Gastroesophageal sphincter (tissue), 4 donors: ENCODE results near the gene PDZD7. TPM values are rescaled to one million over a fixed set of nuclear protein-coding genes. Genes with fewer than 3 reads are reported as not detected.

ENCODE experiments used
- ATAC-seq: fragments of 150-250 bp; one replicate; pipeline ENCODE4 v1.9.1; 2016; ENCODE audit warnings: mild to moderate bottlenecking, moderate library complexity
- H3K27ac ChIP-seq, 4 donors: fragments of 200-600 bp; sonication (generic) in 3 of 4; 1 replicate in 3 of 4; 2 replicates in 1 of 4; pipeline ENCODE4 v1.5.1; 2016 to 2019
- H3K27me3 ChIP-seq: fragments of 200-600 bp; sonication (generic); one replicate; pipeline ENCODE4 v1.5.1; 2019
- H3K36me3 ChIP-seq, 2 donors: fragments of 200-600 bp; sonication (generic); one replicate each; pipeline ENCODE4 v1.5.1; 2019; ENCODE audit warnings: control low read depth in 1 of 2
- H3K4me1 ChIP-seq, 3 donors: fragments of 200-600 bp; sonication (generic); 1 replicate in 2 of 3; 2 replicates in 1 of 3; pipeline ENCODE4 v1.5.1; 2016 to 2019; ENCODE audit warnings: control low read depth in 2 of 3
- H3K4me3 ChIP-seq, 2 donors: fragments of 200-600 bp; sonication (generic); one replicate each; pipeline ENCODE4 v1.5.1; 2019; ENCODE audit warnings: mild to moderate bottlenecking in 1 of 2, moderate library complexity in 1 of 2
- H3K9me3 ChIP-seq, 3 donors: fragments of 200-600 bp; sonication (generic); one replicate each; pipeline ENCODE4 v1.5.1; 2017 to 2019; ENCODE audit warnings: control low read depth in 2 of 3
- CTCF ChIP-seq, 4 experiments: fragments of 200-600 bp in 2 of 4; fragments of 450-650 bp in 2 of 4; sonication (generic) in 1 of 4; IDR thresholded peaks; one replicate each; pipeline ENCODE4 v1.5.1; 2017 to 2019; ENCODE audit warnings: antibody characterized with exemption in 4 of 4, mild to moderate bottlenecking in 2 of 4, moderate library complexity in 2 of 4
- EP300 ChIP-seq: sonication (generic); formaldehyde crosslinking; IDR thresholded peaks from one replicate; pipeline ENCODE4 v1.6.1; 2017; ENCODE audit warnings: antibody characterized with exemption, mild to moderate bottlenecking
- POLR2A ChIP-seq, 2 donors: fragments of 450-650 bp; IDR thresholded peaks; one replicate each; pipeline ENCODE4 v1.6.1; 2017; ENCODE audit warnings: antibody characterized with exemption in 2 of 2, mild to moderate bottlenecking in 2 of 2, moderate library complexity in 1 of 2
- POLR2AphosphoS5 ChIP-seq: sonication (generic); formaldehyde crosslinking; IDR thresholded peaks from one replicate; pipeline ENCODE4 v1.6.1; 2017; ENCODE audit warnings: antibody characterized with exemption
- WGBS, 2 donors: methylation state at CpG; one replicate each; pipeline ENCODE4 v1.1.5; 2018; ENCODE audit warnings: low coverage in 1 of 2; 5-methylcytosine and 5-hydroxymethylcytosine counted together
- total RNA-seq, 4 donors: library from RNA; depleted of rRNA; stranded (reverse); fragments of >200 nt; gene quantifications; one replicate each; pipeline ENCODE4 v1.1.0, GENCODE V29; 2016

Gene PDZD7
- under 1 TPM in 3 of 4 donors, not detected in 1; 0.31 to 0.54 (median 0.39) TPM for total RNA-seq

GRCh38 chr10:101031128-101031795 is at the start of gene PDZD7, which contains the start of gene SFXN3:
PDZD7 (minus strand) TSS chr10:101031129; CDS start chr10:101030219, 910 bp downstream.
SFXN3 (plus strand) TSS chr10:101031234; CDS start chr10:101034695, 3,461 bp downstream.
- Histone ChIP-seq H3K36me3 (peaks cover 0 to 18% of the 10 kb centered on the region in 2 donors), H3K9me3 (no peaks in the 10 kb centered on the region), H3K27me3 (no peaks in the 10 kb centered on the region), H3K4me1 (peaks cover 0 to 28% (median 12%) of the 10 kb centered on the region in 3 donors), H3K4me3 (peak within 1 kb of the TSS; percentile 60 to 76), H3K27ac (peak within 1 kb of the TSS; percentile 86 to 98 (median 92))
- TF ChIP-seq POLR2A (IDR thresholded peaks at IDR 0.05) (peak; percentile 42 to 62), POLR2AphosphoS5 (peak; percentile 50), EP300 (no peak), CTCF (IDR thresholded peaks at IDR 0.05) (no peak)
- ATAC-seq = peak; percentile 93
- WGBS, 2 donors = 0% methylated on average over 2 to 13 of the region's 38 CpGs

- no peak for ATAC-seq
- no peak for TF ChIP-seq EP300
- TF ChIP-seq CTCF (IDR thresholded peaks at IDR 0.05) = no peak
- no peak for TF ChIP-seq POLR2AphosphoS5
- no peak for TF ChIP-seq POLR2A (IDR thresholded peaks at IDR 0.05)
- Histone ChIP-seq H3K27ac (no peak overlapping the region), H3K4me1 (no peaks in the 10 kb centered on the region), H3K27me3 (peaks cover 95% of the 10 kb centered on the region), H3K4me3 (no peak overlapping the region), H3K36me3 (no peaks in the 10 kb centered on the region), H3K9me3 (no peaks in the 10 kb centered on the region)
- no CpG with 5 or more reads among the region's 1 CpG for WGBS, 2 donors
Measured at GRCh38 chr10:101079874-101080273, 48.9 kb upstream of the PDZD7 start.

GRCh38 chr10:101076630-101077029 is 45.7 kb upstream of the PDZD7 start:
- TF ChIP-seq CTCF (IDR thresholded peaks at IDR 0.05) = no peak
- TF ChIP-seq POLR2AphosphoS5 = no peak
- no peak for TF ChIP-seq EP300
- TF ChIP-seq POLR2A (IDR thresholded peaks at IDR 0.05) = no peak
- Histone ChIP-seq H3K27me3 (peaks cover 96% of the 10 kb centered on the region), H3K27ac (no peak overlapping the region), H3K36me3 (no peaks in the 10 kb centered on the region), H3K9me3 (no peaks in the 10 kb centered on the region), H3K4me1 (no peaks in the 10 kb centered on the region), H3K4me3 (no peak overlapping the region)
- WGBS, 2 donors = 68% methylated on average over 5 of the region's 5 CpGs; no CpG with 5 or more reads in 1 of the 2 donors
- ATAC-seq = no peak

- no peaks in the 10 kb centered on the region for H3K4me1 ChIP-seq
- H3K4me3 ChIP-seq = no peak overlapping the region
- WGBS, 2 donors = 0% methylated on average over 2 to 3 of the region's 4 CpGs
- H3K27ac ChIP-seq = no peak overlapping the region
- H3K9me3 ChIP-seq = no peaks in the 10 kb centered on the region
- H3K27me3 ChIP-seq = peaks cover 95% of the 10 kb centered on the region
- TF ChIP-seq EP300 = no peak
- no peak for TF ChIP-seq POLR2A (IDR thresholded peaks at IDR 0.05)
- no peak for TF ChIP-seq POLR2AphosphoS5
- TF ChIP-seq CTCF (IDR thresholded peaks at IDR 0.05) = no peak
- no peaks in the 10 kb centered on the region for H3K36me3 ChIP-seq
- ATAC-seq = no peak
Measured at GRCh38 chr10:101075775-101076174, 44.8 kb upstream of the PDZD7 start.

- no peaks in the 10 kb centered on the region for H3K4me1 ChIP-seq
- no peak overlapping the region for H3K27ac ChIP-seq
- 0 to 6% methylated on average over 3 to 7 of the region's 13 CpGs for WGBS, 2 donors
- H3K36me3 ChIP-seq = no peaks in the 10 kb centered on the region
- peaks cover 75% of the 10 kb centered on the region for H3K27me3 ChIP-seq
- no peaks in the 10 kb centered on the region for H3K9me3 ChIP-seq
- TF ChIP-seq POLR2A (IDR thresholded peaks at IDR 0.05) = no peak
- TF ChIP-seq POLR2AphosphoS5 = no peak
- no peak for TF ChIP-seq EP300
- TF ChIP-seq CTCF (IDR thresholded peaks at IDR 0.05) = no peak
- no peak for ATAC-seq
- H3K4me3 ChIP-seq = no peak overlapping the region
Measured at GRCh38 chr10:101073631-101074030, 42.7 kb upstream of the PDZD7 start.
